GM12878 (cell line): ENCODE results near the gene AGFG1. TPM values are rescaled to one million over a fixed set of nuclear protein-coding genes. Genes with fewer than 3 reads are reported as not detected.

ENCODE experiments used
- ATAC-seq: fragments of 200-7000 bp; cut with Tn5 transposase; 3 replicates; pipeline ENCODE4 v1.9.1; 2020; ENCODE audit warnings: mild to moderate bottlenecking, moderate library complexity
- BruUV-seq: library from RNA; stranded (reverse); fragments of 400-500 nt; replicated peaks from 2 replicates; lab custom pipeline; 2021; lab: Mats Ljungman, UMichigan
- CTCF ChIA-PET: fragments of 300-600 bp; sonication (Branson Sonifier 250); formaldehyde crosslinking; extraction: SDS; loops from one replicate; lab custom pipeline; 2021; ENCODE audit warnings: inconsistent platforms; lab: Yijun Ruan, JAX
- POLR2A ChIA-PET: fragments of 350-600 bp; formaldehyde crosslinking; extraction: SDS; loops from one replicate; lab custom pipeline; 2021; ENCODE audit warnings: inconsistent platforms; lab: Charles Lee
- RAD21 ChIA-PET: fragments of 300-600 bp; sonication (Branson Sonifier 250); formaldehyde crosslinking; loops from one replicate; lab custom pipeline; 2023; ENCODE audit warnings: antibody characterized with exemption; ENCODE audit not compliant: unreplicated experiment; lab: Charles Lee
- SMC1A ChIA-PET: fragments of 300-600 bp; sonication (Branson Sonifier 250); formaldehyde crosslinking; loops from one replicate; lab custom pipeline; 2023; ENCODE audit not compliant: unreplicated experiment, uncharacterized antibody; lab: Charles Lee
- DNase-seq: peaks from one replicate; pipeline ENCODE4 v3.0.0-alpha.2; 2011; ENCODE audit warnings: low read depth, low spot score
- FAIRE-seq: peaks from 3 replicates; lab custom pipeline; 2011; peaks lifted over from hg19 to GRCh38; lab: Jason Lieb, UNC
- H2AFZ ChIP-seq: 2 replicates; pipeline ENCODE4 v1.6.0; 2011; ENCODE audit warnings: low read depth, low read length, control low read depth; ENCODE audit not compliant: control insufficient read depth
- H3K27ac ChIP-seq: 2 replicates; pipeline ENCODE4 v1.5.1; 2011; ENCODE audit warnings: control low read depth; ENCODE audit not compliant: control insufficient read depth, insufficient read depth
- H3K27me3 ChIP-seq, 2 experiments: replicated peaks in 1 of 2; 2 replicates each; pipeline versions ENCODE4 v1.6.0 to v1.6.1; 2011; ENCODE audit warnings: low read length in 1 of 2; ENCODE audit not compliant: control insufficient read depth in 2 of 2, insufficient read depth in 2 of 2
- H3K36me3 ChIP-seq, 2 experiments: 2 replicates each; pipeline ENCODE4 v1.5.1; 2011; ENCODE audit warnings: low read length in 1 of 2; ENCODE audit not compliant: control insufficient read depth in 2 of 2, insufficient read depth in 2 of 2
- H3K4me1 ChIP-seq: 2 replicates; pipeline ENCODE4 v1.6.1; 2011; ENCODE audit warnings: mild to moderate bottlenecking, low read length, moderate library complexity, mixed read lengths; ENCODE audit not compliant: control insufficient read depth, insufficient read depth
- H3K4me2 ChIP-seq: 2 replicates; pipeline ENCODE4 v1.6.0; 2011; ENCODE audit warnings: control low read depth; ENCODE audit not compliant: control insufficient read depth, insufficient read depth
- H3K4me3 ChIP-seq: fragments of 200-600 bp; sonication (generic); 2 replicates; pipeline ENCODE4 v1.5.1; 2016
- H3K79me2 ChIP-seq: 2 replicates; pipeline ENCODE4 v1.6.0; 2011; ENCODE audit warnings: low read length; ENCODE audit not compliant: control insufficient read depth, insufficient read depth
- H3K9ac ChIP-seq: 2 replicates; pipeline ENCODE4 v1.8.0; 2011; ENCODE audit warnings: low read length, control low read depth, mixed read lengths; ENCODE audit not compliant: control insufficient read depth, insufficient read depth
- H3K9me3 ChIP-seq: replicated peaks from 3 replicates; pipeline ENCODE4 v1.5.1; 2011; ENCODE audit warnings: mild to moderate bottlenecking, low read length; ENCODE audit not compliant: control insufficient read depth, insufficient read depth
- H4K20me1 ChIP-seq: 2 replicates; pipeline ENCODE4 v1.6.0; 2011; ENCODE audit not compliant: control insufficient read depth, insufficient read depth
- E2F8 ChIP-seq: fragments of 450-650 bp; IDR thresholded peaks from 2 replicates; pipeline ENCODE4 v1.6.1; 2018; ENCODE audit warnings: mild to moderate bottlenecking, low read depth, moderate library complexity; ENCODE audit not compliant: partially characterized antibody
- ELK1 ChIP-seq: IDR thresholded peaks from 2 replicates; pipeline ENCODE4 v1.6.1; 2012; ENCODE audit warnings: low read depth, low read length, improper control_type of control experiment
- IKZF1 ChIP-seq: fragments of 450-650 bp; conservative IDR thresholded peaks from 2 replicates; pipeline ENCODE4 v1.6.1; 2017; ENCODE audit warnings: antibody characterized with exemption, mild to moderate bottlenecking
- IRF3 ChIP-seq: fragments of 450-650 bp; IDR thresholded peaks from 2 replicates; pipeline ENCODE4 v1.6.1; 2014; ENCODE audit warnings: mild to moderate bottlenecking
- NFIC ChIP-seq: IDR thresholded peaks from 2 replicates; pipeline ENCODE4 v1.6.1; 2012; ENCODE audit warnings: low read depth, mild to moderate bottlenecking, inconsistent platforms, low read length, moderate library complexity
- NR2C2 ChIP-seq: IDR thresholded peaks from 2 replicates; pipeline ENCODE4 v1.6.1; 2011; ENCODE audit warnings: borderline replicate concordance, low read depth; ENCODE audit not compliant: control insufficient read depth, insufficient read length
- PAX8 ChIP-seq: fragments of 450-650 bp; IDR thresholded peaks from 2 replicates; pipeline ENCODE4 v1.6.1; 2017; ENCODE audit warnings: mild to moderate bottlenecking, moderate library complexity
- RAD21 ChIP-seq: IDR thresholded peaks from 2 replicates; pipeline ENCODE4 v1.6.1; 2011; ENCODE audit warnings: mild to moderate bottlenecking, low read depth, low read length, moderate library complexity; ENCODE audit not compliant: insufficient read depth
- REST ChIP-seq: IDR thresholded peaks from 2 replicates; pipeline ENCODE4 v1.6.1; 2012; ENCODE audit warnings: mild to moderate bottlenecking, low read depth, low read length
- SPI1 ChIP-seq: IDR thresholded peaks from 2 replicates; pipeline ENCODE4 v1.6.1; 2011; ENCODE audit warnings: low read depth, mild to moderate bottlenecking, low read length, moderate library complexity, borderline replicate concordance; ENCODE audit not compliant: insufficient read depth
- TBL1XR1 ChIP-seq: IDR thresholded peaks from 2 replicates; pipeline ENCODE4 v1.6.1; 2012; ENCODE audit warnings: low read depth, low read length, improper control_type of control experiment
- USF2 ChIP-seq: IDR thresholded peaks from 2 replicates; pipeline ENCODE4 v1.6.1; 2011; ENCODE audit warnings: low read depth, low read length, improper control_type of control experiment, borderline replicate concordance
- ZNF217 ChIP-seq: fragments of 450-650 bp; IDR thresholded peaks from 2 replicates; pipeline ENCODE4 v1.6.1; 2017; ENCODE audit warnings: antibody characterized with exemption, mild to moderate bottlenecking
- WGBS: methylation state at CpG from one replicate; pipeline ENCODE4 v1.1.6; 2016; ENCODE audit warnings: low lambda C conversion rate; ENCODE audit not compliant: insufficient replicate concordance, insufficient coverage; ENCODE audit errors: missing lambda C conversion rate; 5-methylcytosine and 5-hydroxymethylcytosine counted together
- in situ Hi-C: fragments of 300-500 bp; cut with MboI; formaldehyde crosslinking; loops from 9 replicates; pipeline ENCODE4 v1.14.3; 2018; ENCODE audit warnings: mixed read lengths
- intact Hi-C: fragments of 100-400 bp; cut with micrococcal nuclease; formaldehyde crosslinking; loops from one replicate; pipeline ENCODE4 v1.14.2; 2022; ENCODE audit not compliant: unreplicated experiment
- polyA plus RNA-seq, 11 experiments: library from polyadenylated mRNA; depleted of rRNA in 4 of 11; unstranded in 6 of 11; stranded (reverse) in 5 of 11; fragments of >200 nt; fragmentation: Nextera tagmentation in 4 of 11; fragmentation: Illumina TruSeq in 1 of 11; extraction: Ambion mirVana in 4 of 11; extraction: Trizol in 1 of 11; gene quantifications; 1 replicate in 1 of 11; 2 replicates in 10 of 11; pipeline versions ENCODE4 v1.2.1 to v1.2.3, GENCODE V29; 2011 to 2016; ENCODE audit warnings: inconsistent platforms in 2 of 11, missing spikeins in 2 of 11, low read depth in 1 of 11
- total RNA-seq, 4 experiments: library from RNA; depleted of rRNA in 3 of 4; stranded (reverse); fragments of >200 nt in 3 of 4; fragmentation: Illumina TruSeq in 1 of 4; extraction: Trizol in 1 of 4; gene quantifications; 2 replicates each; pipeline versions ENCODE4 v1.2.1 to v1.2.3, GENCODE V29; 2013 to 2021

Gene AGFG1
- total and polyA plus RNA-seq, 10 of the 15 experiments (the other 5 are each of a cell fraction or from before 2014, with no cell fraction given): 7.3 to 243 (median 81.7) TPM

GRCh38 chr2:227450311-227450841 is 21.6 kb upstream of the AGFG1 start:
- Histone ChIP-seq H3K27ac (no peak overlapping the region), H3K9ac (no peak overlapping the region), H4K20me1 (no peaks in the 10 kb centered on the region), H3K9me3 (no peaks in the 10 kb centered on the region), H3K4me3 (no peak overlapping the region), H2AFZ (no peak overlapping the region), H3K27me3 (no peaks in the 10 kb centered on the region), H3K4me2 (no peak overlapping the region), H3K79me2 (no peaks in the 10 kb centered on the region), H3K36me3 (no peaks in the 10 kb centered on the region), H3K4me1 (no peaks in the 10 kb centered on the region; the same call in 1 of the 2 replicates)
- ATAC-seq: no peak
- no peak for DNase-seq
- TF ChIP-seq IKZF1 (no peak), ZNF217 (no peak), E2F8 (no peak), REST (no peak), PAX8 (no peak), TBL1XR1 (no peak), NFIC (no peak), IRF3 (no peak), NR2C2 (no peak), RAD21 (no peak), SPI1 (no peak), ELK1 (no peak), USF2 (no peak)
- no TSS peak for BruUV-seq
- no peak for FAIRE-seq
- ChIA-PET RAD21 (no interaction called here), SMC1A (no interaction called here), POLR2A (no interaction called here), CTCF (no interaction called here)
- intact Hi-C loops (no loop called here), in situ Hi-C loops (no loop called here)
- WGBS: 40% methylated on average over 5 of the region's 5 CpGs
